K562 (cell line): ENCODE data around the gene FUBP3. TPM values are rescaled to one million over a fixed set of nuclear protein-coding genes. Genes with fewer than 3 reads are reported as not detected.

ENCODE experiments used
- ARID1B ChIP-seq: fragments of 450-650 bp; IDR thresholded peaks from 2 replicates; pipeline ENCODE4 v1.6.1; 2016; ENCODE audit warnings: antibody characterized with exemption, mild to moderate bottlenecking, inconsistent platforms
- BCLAF1 ChIP-seq, 2 experiments: fragments of 450-650 bp in 1 of 2; IDR thresholded peaks; 2 replicates each; pipeline ENCODE4 v1.6.1; 2011 to 2017; ENCODE audit warnings: low read depth in 2 of 2, antibody characterized with exemption in 1 of 2, borderline replicate concordance in 1 of 2, low read length in 1 of 2, mild to moderate bottlenecking in 1 of 2, mixed read lengths in 1 of 2; ENCODE audit not compliant: control insufficient read depth in 1 of 2
- BDP1 ChIP-seq: IDR thresholded peaks from 3 replicates; pipeline ENCODE4 v1.6.1; 2011; ENCODE audit not compliant: insufficient read length, insufficient read depth
- CLOCK ChIP-seq: fragments of 250-450 bp; sonication (Bioruptor Pico); IDR thresholded peaks from 2 replicates; pipeline ENCODE4 v1.4.0; 2020; ENCODE audit warnings: mild to moderate bottlenecking, moderate library complexity, borderline replicate concordance
- CREM ChIP-seq: IDR thresholded peaks from 2 replicates; pipeline ENCODE4 v1.6.1; 2014; ENCODE audit warnings: antibody characterized with exemption, low read depth
- DPF2 ChIP-seq: fragments of 450-650 bp; IDR thresholded peaks from 2 replicates; pipeline ENCODE4 v1.6.1; 2016
- E2F3 ChIP-seq: fragments of 250-450 bp; sonication (Bioruptor Pico); IDR thresholded peaks from 2 replicates; pipeline ENCODE4 v1.4.0; 2020; ENCODE audit warnings: mild to moderate bottlenecking
- EZH2 ChIP-seq: IDR thresholded peaks from 2 replicates; pipeline ENCODE4 v1.6.1; 2012; ENCODE audit warnings: low read depth, mild to moderate bottlenecking, inconsistent platforms, low read length, borderline replicate concordance
- FIP1L1 ChIP-seq: fragments of 200-400 bp; formaldehyde crosslinking; IDR thresholded peaks from 2 replicates; pipeline ENCODE4 v1.6.1; 2018; ENCODE audit warnings: mild to moderate bottlenecking, low read depth, low read length; ENCODE audit not compliant: poor library complexity, severe bottlenecking
- HMBOX1 ChIP-seq: sonication (generic); IDR thresholded peaks from 2 replicates; pipeline ENCODE4 v1.6.1; 2016
- KDM1A ChIP-seq, 2 experiments: fragments of 450-650 bp; IDR thresholded peaks; 2 replicates each; pipeline ENCODE4 v1.6.1; 2016; ENCODE audit warnings: mild to moderate bottlenecking in 2 of 2
- KHSRP ChIP-seq: fragments of 450-650 bp; IDR thresholded peaks from 2 replicates; pipeline ENCODE4 v1.6.1; 2017
- MAZ ChIP-seq, 2 experiments: fragments of 450-650 bp in 1 of 2; sonication (generic) in 1 of 2; formaldehyde crosslinking; IDR thresholded peaks in 1 of 2; conservative IDR thresholded peaks in 1 of 2; 2 replicates each; pipeline versions ENCODE4 v1.4.0 to v1.5.0; 2020; ENCODE audit warnings: mild to moderate bottlenecking in 1 of 2, missing genetic modification reagents in 1 of 2
- MEF2D ChIP-seq: conservative IDR thresholded peaks from 2 replicates; pipeline ENCODE4 v1.6.1; 2016; ENCODE audit warnings: low read depth, missing genetic modification characterization, missing compliant biosample characterization
- POLR2G ChIP-seq: fragments of 200-400 bp; formaldehyde crosslinking; IDR thresholded peaks from 2 replicates; pipeline ENCODE4 v1.6.1; 2017; ENCODE audit warnings: low read depth, mild to moderate bottlenecking, antibody characterized with exemption, low read length, moderate library complexity
- RCOR1 ChIP-seq, 2 experiments: IDR thresholded peaks; 2 replicates each; pipeline ENCODE4 v1.6.1; 2012; ENCODE audit warnings: low read depth in 2 of 2, low read length in 2 of 2, borderline replicate concordance in 1 of 2, improper control_type of control experiment in 1 of 2
- SREBF1 ChIP-seq: fragments of 150-350 bp; IDR thresholded peaks from 2 replicates; pipeline ENCODE4 v1.6.1; 2014; ENCODE audit warnings: antibody characterized with exemption, low read depth, low read length, borderline replicate concordance
- TBP ChIP-seq: optimal IDR thresholded peaks from 2 replicates; pipeline ENCODE3; 2011; ENCODE audit warnings: low read depth, low read length, improper control_type of control experiment
- TCF3 ChIP-seq: sonication (generic); formaldehyde crosslinking; IDR thresholded peaks from 2 replicates; pipeline ENCODE4 v1.4.0; 2020; ENCODE audit warnings: mild to moderate bottlenecking, missing genetic modification reagents
- TGIF2 ChIP-seq: sonication (generic); formaldehyde crosslinking; IDR thresholded peaks from 2 replicates; pipeline ENCODE4 v1.8.1; 2022; ENCODE audit warnings: mild to moderate bottlenecking, missing genetic modification reagents, moderate library complexity
- ZKSCAN3 ChIP-seq: fragments of 250-450 bp; sonication (Bioruptor Pico); IDR thresholded peaks from 2 replicates; pipeline ENCODE4 v1.4.0; 2020
- ZNF589 ChIP-seq: fragments of 200-800 bp; sonication (Bioruptor generic); IDR thresholded peaks from 2 replicates; pipeline ENCODE4 v1.6.1; 2016; ENCODE audit warnings: low read depth, missing genetic modification characterization, missing compliant biosample characterization
- polyA plus RNA-seq, 8 experiments: library from polyadenylated mRNA; depleted of rRNA in 4 of 8; stranded (reverse) in 5 of 8; unstranded in 3 of 8; fragments of >200 nt; fragmentation: Nextera tagmentation in 2 of 8; fragmentation: Illumina TruSeq in 1 of 8; extraction: Ambion mirVana in 2 of 8; extraction: Trizol in 1 of 8; gene quantifications; 2 replicates each; pipeline versions ENCODE4 v1.2.1 to v1.2.3, GENCODE V29; 2011 to 2014; ENCODE audit warnings: inconsistent platforms in 1 of 8, missing spikeins in 1 of 8
- total RNA-seq, 7 experiments: library from RNA; depleted of rRNA in 6 of 7; stranded (reverse); fragments of >200 nt in 6 of 7; fragmentation: Illumina TruSeq in 2 of 7; extraction: Trizol in 2 of 7; gene quantifications; 2 replicates each; pipeline versions ENCODE4 v1.2.1 to v1.2.3, GENCODE V29; 2011 to 2021; ENCODE audit warnings: low replicate concordance in 1 of 7

The FUBP3 gene
- total and polyA plus RNA-seq, 9 of the 15 experiments (the other 6 are each of a cell fraction or from before 2014, with no cell fraction given) = 3.0 to 64.0 (median 48.1) TPM

DNA sequence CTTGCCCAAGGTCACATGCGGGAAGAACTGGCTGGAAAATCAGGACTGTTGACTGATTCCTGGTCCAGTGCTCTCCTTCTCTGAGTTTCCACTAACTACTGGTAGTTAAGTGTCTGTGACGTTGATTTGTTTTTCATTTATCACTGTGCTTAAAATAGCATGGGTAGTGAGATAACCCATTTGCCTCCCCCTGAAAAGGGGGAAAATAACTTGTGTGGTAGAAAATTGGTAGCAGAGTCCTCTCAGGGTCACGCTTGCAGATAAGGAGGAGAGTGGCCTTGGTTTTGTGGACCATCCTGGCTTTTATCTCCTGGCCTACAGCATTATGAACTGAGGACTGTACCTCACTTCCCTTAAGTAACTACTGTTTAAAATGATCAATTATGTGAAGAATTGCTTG lies 10.9 kb downstream of the FUBP3 start (continued):
- TF ChIP-seq CLOCK = no peak
- TF ChIP-seq EZH2 = no peak
- TF ChIP-seq FIP1L1 = no peak
- TF ChIP-seq TBP = no peak
- 0 out of 2 replicates have a peak, but pooled peaks have one; percentile 12 for TF ChIP-seq CREM
- TF ChIP-seq BCLAF1 (IDR thresholded peaks at IDR 0.05; ENCODE audit: borderline replicate concordance in 1 of 2, control insufficient read depth in 1 of 2, low read depth in 2 of 2, low read length in 1 of 2) = no peak
- no peak for TF ChIP-seq KHSRP
- TF ChIP-seq ZKSCAN3 (CRISPR knock-in tag) = 0 out of 2 replicates have a peak, but pooled peaks have one; percentile 46
- peak; percentile 93 for TF ChIP-seq MEF2D
- no peak for TF ChIP-seq E2F3
- TF ChIP-seq RCOR1 (IDR thresholded peaks at IDR 0.05; ENCODE audit: borderline replicate concordance in 1 of 2, low read depth in 2 of 2, low read length in 2 of 2) = peak in 1 of 2 experiments; percentile 7; a peak in 1 of 4 replicates
- TF ChIP-seq DPF2 = no peak; the same call in 1 of the 2 replicates
- no peak for TF ChIP-seq TGIF2 (CRISPR knock-in tag)
- no peak for TF ChIP-seq POLR2G
- TF ChIP-seq ARID1B = 0 out of 2 replicates have a peak, but pooled peaks have one; percentile 26
- no peak for TF ChIP-seq ZNF589 (CRISPR knock-in tag)
- no peak for TF ChIP-seq SREBF1
- TF ChIP-seq TCF3 (CRISPR knock-in tag) = no peak
- TF ChIP-seq BDP1 = no peak
- no peak for TF ChIP-seq MAZ (CRISPR knock-in tag; conservative IDR thresholded peaks at IDR 0.05 in 1 of 2, IDR thresholded peaks at IDR 0.05 in 1 of 2)
- TF ChIP-seq KDM1A (IDR thresholded peaks at IDR 0.05) = peak; percentile 54 to 62; a peak in 2 of 4 replicates
- peak; percentile 94 for TF ChIP-seq HMBOX1
